ENCODE results near the gene FAM50B. TPM values are rescaled to one million over a fixed set of nuclear protein-coding genes. Genes with fewer than 3 reads are reported as not detected.

Gene FAM50B
- total and polyA plus RNA-seq, 4 donors, result 8.8 to 12.3 (median 11.1) TPM

GRCh38 chr6:3878048-3878666 is 29.0 kb downstream of the FAM50B start:
- Histone ChIP-seq H3K4me1 (ENCODE audit: control insufficient read depth in 4 of 4, insufficient read depth in 4 of 4, low read length in 3 of 4) (peaks cover 9 to 29% (median 23%) of the 10 kb centered on the region in 4 donors), H3K4me3 (ENCODE audit: low read depth in 1 of 3, low read length in 3 of 3) (no peak overlapping the region), H3K27me3 (ENCODE audit: control insufficient read depth in 4 of 4, insufficient read depth in 4 of 4, low read length in 3 of 4) (no peaks in the 10 kb centered on the region), H3K27ac (ENCODE audit: low read depth in 1 of 2, low read length in 2 of 2) (no peak overlapping the region), H3K9me3 (ENCODE audit: control insufficient read depth in 4 of 4, low read length in 3 of 4) (no peaks in the 10 kb centered on the region), H3K9ac (ENCODE audit: low read depth in 1 of 2, low read length in 2 of 2) (no peak overlapping the region), H3K36me3 (ENCODE audit: control insufficient read depth in 4 of 4, insufficient read depth in 3 of 4, low read depth in 1 of 4, low read length in 3 of 4) (no peaks in the 10 kb centered on the region)
- 79% methylated on average over 6 of the region's 6 CpGs for WGBS
- no peak for DNase-seq (ENCODE audit: low spot score)
- TF ChIP-seq TAF1 (conservative IDR thresholded peaks at IDR 0.05), result no peak
- no peak for TF ChIP-seq REST (IDR thresholded peaks at IDR 0.05)
- TF ChIP-seq MAX (IDR thresholded peaks at IDR 0.05), result no peak
- no peak for TF ChIP-seq EGR1 (IDR thresholded peaks at IDR 0.05; ENCODE audit: low read depth in 2 of 2)
- TF ChIP-seq RXRA (IDR thresholded peaks at IDR 0.05), result no peak
- TF ChIP-seq CTCF (IDR thresholded peaks at IDR 0.05; ENCODE audit: low read depth, low read length, missing input control), result no peak
- no peak for TF ChIP-seq JUND (IDR thresholded peaks at IDR 0.05)
- no peak for TF ChIP-seq SP1 (IDR thresholded peaks at IDR 0.05)
- no peak for TF ChIP-seq FOXA2 (IDR thresholded peaks at IDR 0.05)
- no peak for TF ChIP-seq ZBTB33 (IDR thresholded peaks at IDR 0.05)
- no peak for TF ChIP-seq ATF3 (IDR thresholded peaks at IDR 0.05)
- TF ChIP-seq HNF4A (conservative IDR thresholded peaks at IDR 0.05), result no peak
- no peak for TF ChIP-seq FOXA1 (IDR thresholded peaks at IDR 0.05)
- no peak for TF ChIP-seq HNF4G (IDR thresholded peaks at IDR 0.05)
- no peak for TF ChIP-seq RAD21 (IDR thresholded peaks at IDR 0.05)
- no peak for TF ChIP-seq YY1 (IDR thresholded peaks at IDR 0.05)
- TF ChIP-seq NR2F2 (IDR thresholded peaks at IDR 0.05), result no peak
- TF ChIP-seq GABPA (IDR thresholded peaks at IDR 0.05 in 1 of 2, conservative IDR thresholded peaks at IDR 0.05 in 1 of 2), result no peak
